Activated CD4-positive, alpha-beta T cell treated with anti-CD3 and anti-CD28 coated beads, Interleukin-2, amount 50 U/mL, for 24 hours (primary cell): Measurements from ENCODE around the gene SMG6.
A peak's percentile ranks its signal among the peaks of the same experiment; 100 is the strongest.
"Not testable (repeated sequence)": the region's sequence is repeated elsewhere in the genome, so short reads cannot be mapped to it uniquely, and the experiment has no call there.

Experiments used
- DNase-seq, 2 donors: peaks; one replicate each; pipeline ENCODE4 v3.0.0-alpha.2; 2020; ENCODE audit warnings: low read depth in 1 of 2, low spot score in 1 of 2

The SMG6 gene

GRCh38 chr17:2309338-2310154 is 6.0 kb upstream of the SMG6 start:
- no peak for DNase-seq

GRCh38 chr17:2304931-2305330 is 1.3 kb upstream of the SMG6 start:
- DNase-seq: no peak

DNA sequence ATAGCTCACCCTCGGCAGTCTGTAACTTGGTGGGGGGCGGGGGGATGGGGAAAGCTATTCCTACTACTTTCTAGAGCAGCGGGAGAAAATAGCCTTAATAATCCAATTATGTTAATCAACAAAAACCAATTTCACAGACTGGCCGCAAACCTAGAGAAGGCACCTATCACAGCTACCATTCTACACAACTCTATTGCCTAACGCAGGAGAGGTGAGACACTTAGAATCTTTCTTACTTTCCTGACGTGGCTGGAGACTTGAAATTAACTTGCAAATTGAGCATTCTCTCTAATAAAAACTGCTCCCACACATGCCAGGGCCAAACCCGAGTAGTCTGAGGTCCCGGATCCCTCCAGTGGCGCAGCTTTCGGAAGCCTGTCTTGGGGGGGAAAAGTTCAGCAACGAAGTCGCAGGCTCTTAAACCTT is 794 bp downstream of the SMG6 start:
- no peak for DNase-seq

DNA sequence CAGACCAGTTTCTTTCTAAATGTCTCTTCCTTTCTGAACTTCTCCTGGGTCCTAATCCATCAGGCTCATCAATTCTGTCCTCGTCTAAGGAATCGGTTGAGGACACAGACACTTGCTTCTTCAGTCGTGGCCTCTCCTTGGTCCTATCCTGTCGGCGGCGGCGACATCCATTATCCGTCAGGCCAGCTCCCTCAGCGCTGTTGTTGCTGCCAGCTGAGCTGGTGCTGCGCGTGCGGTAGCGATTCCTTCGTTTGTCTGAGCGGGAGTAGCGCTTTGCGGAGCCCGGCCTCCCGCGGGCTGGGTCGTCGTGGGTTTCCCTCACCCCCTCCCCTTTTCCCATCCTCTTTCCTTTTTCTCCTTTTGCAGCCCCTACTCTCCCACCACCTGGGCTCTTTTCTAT is 3.8 kb downstream of the SMG6 start:
- DNase-seq: no peak

DNA sequence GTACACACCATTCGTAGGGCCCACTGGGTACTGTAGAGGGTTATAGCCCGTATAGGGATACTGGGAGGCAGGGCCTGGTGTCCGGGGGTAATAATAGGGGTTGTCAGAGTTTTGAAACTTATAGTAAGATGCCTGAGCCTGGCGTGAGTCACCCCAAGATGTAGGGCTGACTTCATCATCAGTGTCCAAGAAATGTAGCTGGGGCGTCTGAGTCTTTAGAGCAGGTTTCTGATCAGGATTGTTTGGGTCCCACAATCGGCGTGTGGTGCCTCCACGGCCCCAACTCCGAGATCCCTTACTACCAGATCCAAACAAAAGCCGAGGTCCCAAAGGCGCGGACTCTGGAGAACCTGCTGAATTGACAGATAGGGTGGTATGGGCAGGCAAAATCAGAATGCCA is 4.4 kb downstream of the SMG6 start:
- DNase-seq: no peak

GRCh38 chr17:2297023-2297422 is 6.6 kb downstream of the SMG6 start:
- no peak for DNase-seq

DNA sequence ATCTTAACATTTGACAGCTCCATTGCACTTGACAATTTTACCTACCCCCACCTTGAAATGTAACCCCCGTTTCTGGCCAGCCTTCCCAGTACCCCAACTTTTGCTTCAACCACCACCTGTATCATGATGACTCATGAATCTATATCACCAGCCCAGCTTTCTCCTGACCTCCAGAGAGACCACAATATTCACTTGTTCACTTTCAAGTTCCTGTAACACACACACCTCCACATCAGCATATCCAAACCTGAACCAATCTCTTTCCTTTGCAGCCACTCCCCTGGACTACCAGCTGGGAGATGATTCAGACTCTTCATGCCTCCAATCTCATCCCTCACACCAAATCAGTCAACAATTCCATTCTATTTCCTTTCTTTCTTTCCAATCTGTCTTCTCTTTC is 8.0 kb downstream of the SMG6 start:
- no peak for DNase-seq

GRCh38 chr17:2292100-2292499 is 11.5 kb downstream of the SMG6 start:
- no peak for DNase-seq

DNA sequence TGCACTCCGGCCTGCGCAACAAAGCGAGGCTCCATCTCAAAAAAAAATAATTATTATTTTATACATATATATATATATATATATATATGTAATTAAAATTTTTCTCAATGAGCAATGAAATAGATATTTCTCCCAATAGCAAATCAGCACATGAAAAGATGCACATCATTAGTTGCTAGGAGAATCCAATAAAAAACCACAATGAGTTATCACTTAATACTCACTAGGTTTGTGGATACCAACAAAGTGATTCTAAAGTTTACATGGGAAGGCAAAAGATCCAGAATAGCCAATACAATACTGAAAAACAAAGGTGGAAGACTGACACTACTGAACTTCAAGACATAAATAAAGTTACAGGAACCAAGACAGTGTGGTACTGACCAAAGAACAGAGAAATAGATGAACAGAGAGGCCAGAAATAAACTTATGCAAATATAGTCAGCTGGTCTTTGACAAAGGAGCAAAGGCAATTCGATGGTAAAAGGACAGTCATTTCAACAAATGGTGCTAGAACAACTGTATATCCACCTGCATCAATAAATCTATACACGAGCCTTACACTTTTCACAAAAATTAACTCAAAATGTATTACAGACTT is 13.6 kb downstream of the SMG6 start:
- no peak for DNase-seq

DNA sequence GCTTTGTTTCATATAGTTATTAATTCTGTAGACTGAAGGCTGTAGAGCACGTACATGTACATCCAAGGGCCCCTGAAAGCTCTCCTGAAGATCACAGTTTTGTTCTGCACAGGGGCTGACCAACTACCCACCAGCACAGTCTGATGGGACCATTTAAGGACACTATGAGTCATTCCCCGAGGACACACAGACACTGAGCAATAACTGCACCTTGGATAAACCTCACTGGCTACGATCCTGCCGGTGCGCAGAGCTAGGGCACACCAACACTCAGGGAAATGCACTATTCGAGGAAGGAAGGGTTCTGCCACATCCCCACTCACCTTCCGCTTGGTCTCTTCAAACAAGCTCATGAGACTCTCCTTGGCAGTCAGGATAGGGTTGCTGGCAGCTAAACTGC is 20.3 kb downstream of the SMG6 start:
- no peak for DNase-seq

- no peak for DNase-seq
Measured at GRCh38 chr17:2282297-2282873, 21.2 kb downstream of the SMG6 start.

- no peak for DNase-seq
Measured at GRCh38 chr17:2279707-2280106, 23.9 kb downstream of the SMG6 start.

GRCh38 chr17:2277429-2278170 is 26.0 kb downstream of the SMG6 start:
- DNase-seq: no peak

- no peak for DNase-seq
Measured at GRCh38 chr17:2275722-2276121, 27.9 kb downstream of the SMG6 start.

GRCh38 chr17:2274414-2274813 is 29.2 kb downstream of the SMG6 start:
- DNase-seq: no peak

GRCh38 chr17:2271985-2272702 is 31.4 kb downstream of the SMG6 start:
- no peak for DNase-seq

- DNase-seq: no peak
Measured at GRCh38 chr17:2267354-2267753, 36.2 kb downstream of the SMG6 start.

DNA sequence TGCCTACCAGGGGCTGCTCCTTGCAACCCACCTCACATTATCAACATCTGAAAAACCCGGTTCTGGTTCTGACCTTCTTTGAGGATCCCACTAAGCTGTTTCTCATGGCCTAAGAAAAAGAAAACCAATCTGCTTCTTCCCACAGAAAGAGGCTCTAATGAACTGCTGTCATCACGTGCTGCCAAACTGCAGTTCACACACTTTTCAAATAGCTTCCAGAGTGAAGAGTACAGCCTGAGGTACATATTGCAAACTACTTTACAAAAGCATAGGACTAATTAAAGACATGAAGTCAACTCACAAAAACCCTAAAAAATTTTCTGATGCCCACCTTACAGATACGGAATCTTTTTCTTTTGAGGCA is 36.7 kb downstream of the SMG6 start:
- DNase-seq: no peak

DNA sequence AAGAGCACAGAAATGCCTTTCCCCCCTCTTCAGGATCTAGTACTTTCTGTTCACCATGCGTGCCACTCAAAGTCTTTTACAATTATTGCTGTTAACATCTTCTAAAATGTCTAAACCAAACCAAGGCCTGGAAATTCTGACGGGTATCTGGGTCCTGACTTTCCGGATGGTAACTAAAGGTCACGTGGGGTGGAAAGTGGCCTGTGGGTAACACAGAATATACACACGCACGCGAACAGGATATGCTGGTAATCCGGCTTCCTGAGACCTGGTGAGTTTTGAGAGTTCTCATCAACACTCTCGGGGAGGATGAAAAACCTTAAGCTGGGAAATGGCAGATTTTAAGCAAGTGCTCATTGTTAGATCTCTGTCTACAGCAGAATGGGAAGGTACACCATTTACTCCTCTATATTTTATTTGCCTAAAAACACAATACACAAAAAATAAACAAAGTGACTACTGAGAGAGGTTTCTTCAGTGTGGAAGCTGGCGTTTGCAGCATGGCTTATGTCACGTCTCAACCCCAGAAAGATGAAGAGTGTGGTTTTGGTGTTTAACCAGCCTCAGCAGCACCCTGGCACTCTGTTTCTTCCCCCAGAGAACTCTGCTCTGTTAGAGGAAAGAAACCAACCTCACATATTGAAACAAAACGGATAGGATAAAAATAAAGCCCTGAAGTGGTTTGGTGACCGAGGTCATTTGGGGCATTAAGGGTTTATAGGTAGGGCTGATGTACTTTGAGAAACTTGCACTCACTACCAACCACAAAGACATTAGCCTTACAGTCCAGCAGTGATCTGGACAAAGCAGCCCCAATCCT is 37.3 kb downstream of the SMG6 start:
- DNase-seq: peak; percentile 47 to 94

DNA sequence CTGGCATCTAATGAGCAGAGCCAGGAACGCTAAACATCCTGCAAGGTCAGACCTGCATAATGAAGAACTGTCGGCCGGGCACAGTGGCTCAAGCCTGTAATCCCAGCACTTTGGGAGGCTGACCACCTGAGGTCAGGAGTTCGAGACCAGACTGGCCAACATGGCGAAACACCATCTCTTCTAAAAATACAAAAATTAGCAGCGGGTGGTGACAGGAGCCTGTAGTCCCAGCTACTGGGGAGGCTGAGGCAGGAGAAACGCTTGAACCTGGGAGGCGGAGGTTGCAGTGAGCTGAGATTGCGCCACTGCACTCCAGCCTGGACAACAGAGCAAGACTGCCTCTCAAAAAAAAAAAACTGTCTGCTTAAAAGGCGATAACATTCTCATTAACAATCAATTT is 38.4 kb downstream of the SMG6 start:
- DNase-seq: not testable (repeated sequence)
